Kidney epithelial cell (primary cell): ENCODE data around the gene FAM171A1. TPM values are rescaled to one million over a fixed set of nuclear protein-coding genes. Genes with fewer than 3 reads are reported as not detected.
A peak's percentile ranks its signal among the peaks of the same experiment; 100 is the strongest.

Experiments
- DNase-seq: peaks from one replicate; pipeline ENCODE4 v3.0.0-alpha.2; 2010; ENCODE audit warnings: low read depth
- H3K27me3 ChIP-seq: 2 replicates; pipeline ENCODE4 v1.6.0; 2011; ENCODE audit warnings: low read length; ENCODE audit not compliant: control insufficient read depth, insufficient read depth
- H3K36me3 ChIP-seq: 2 replicates; pipeline ENCODE4 v1.5.1; 2011; ENCODE audit warnings: low read length; ENCODE audit not compliant: control insufficient read depth, insufficient read depth
- H3K4me3 ChIP-seq: 2 replicates; pipeline ENCODE4 v1.5.1; 2011; ENCODE audit warnings: low read depth, mild to moderate bottlenecking, control low read depth, low read length
- total RNA-seq: library from RNA; depleted of rRNA; stranded (reverse); fragments of >200 nt; gene quantifications from 2 replicates; pipeline ENCODE4 v1.2.3, GENCODE V29; 2015
- TF ChIP-seq, protein P1 (sequence below): IDR thresholded peaks from 2 replicates; pipeline ENCODE4 v1.5.1; 2011; ENCODE audit warnings: mild to moderate bottlenecking, moderate library complexity, low read length, control low read depth, inconsistent platforms; ENCODE audit not compliant: insufficient read depth, poor library complexity, severe bottlenecking

FAM171A1 gene
- total RNA-seq, 1 donor from 2014 or later, result 34.0 TPM

DNA sequence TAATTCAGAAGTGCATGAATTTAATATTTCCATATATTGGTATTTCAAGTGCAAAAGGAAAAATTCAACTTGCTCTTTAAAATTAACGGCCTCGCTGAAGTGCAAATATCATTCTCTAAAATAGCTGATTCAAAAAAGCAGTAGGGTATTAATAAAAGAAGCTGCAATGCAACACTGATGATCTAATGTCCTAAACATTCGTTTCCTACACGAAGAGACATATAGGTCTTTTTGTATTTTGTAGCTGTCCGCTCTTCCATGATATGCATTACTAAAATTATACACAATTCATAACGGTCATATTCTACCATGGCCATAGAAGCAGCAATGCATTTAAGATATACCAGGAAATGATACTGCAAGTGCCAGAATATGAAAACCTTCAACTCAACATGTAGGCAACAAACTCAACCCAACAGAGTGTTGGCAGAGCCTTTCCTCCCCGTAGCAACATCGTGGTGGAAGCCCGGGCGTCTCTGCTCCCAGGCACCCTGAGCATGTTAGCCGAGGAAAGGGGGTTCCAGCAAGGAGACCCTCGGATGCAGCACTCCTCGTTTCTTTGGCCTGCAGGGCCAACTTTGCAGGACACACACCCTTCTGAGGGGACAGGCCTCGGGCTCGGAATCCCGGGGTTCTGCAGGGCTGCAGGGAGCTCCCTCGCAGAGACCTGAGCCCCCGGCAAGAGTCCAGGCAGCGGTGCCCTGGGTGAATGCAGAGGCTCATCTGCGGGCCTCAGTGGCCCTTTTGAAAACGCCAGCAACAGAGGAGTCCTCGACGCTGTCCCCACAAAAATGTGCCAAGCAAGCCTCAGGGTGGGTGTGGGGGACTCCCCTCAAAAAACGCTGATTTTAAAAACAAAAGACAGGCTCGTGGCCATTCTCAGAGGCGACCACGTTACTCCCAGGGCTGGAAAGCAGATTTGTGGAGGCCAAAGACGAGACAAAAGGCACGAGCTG, 1.6 kb downstream of the FAM171A1 start:
- Histone ChIP-seq H3K27me3 (no peaks in the 10 kb centered on the region), H3K36me3 (no peaks in the 10 kb centered on the region), H3K4me3 (peak overlapping the region; percentile 79)
- TF ChIP-seq, protein P1, sequence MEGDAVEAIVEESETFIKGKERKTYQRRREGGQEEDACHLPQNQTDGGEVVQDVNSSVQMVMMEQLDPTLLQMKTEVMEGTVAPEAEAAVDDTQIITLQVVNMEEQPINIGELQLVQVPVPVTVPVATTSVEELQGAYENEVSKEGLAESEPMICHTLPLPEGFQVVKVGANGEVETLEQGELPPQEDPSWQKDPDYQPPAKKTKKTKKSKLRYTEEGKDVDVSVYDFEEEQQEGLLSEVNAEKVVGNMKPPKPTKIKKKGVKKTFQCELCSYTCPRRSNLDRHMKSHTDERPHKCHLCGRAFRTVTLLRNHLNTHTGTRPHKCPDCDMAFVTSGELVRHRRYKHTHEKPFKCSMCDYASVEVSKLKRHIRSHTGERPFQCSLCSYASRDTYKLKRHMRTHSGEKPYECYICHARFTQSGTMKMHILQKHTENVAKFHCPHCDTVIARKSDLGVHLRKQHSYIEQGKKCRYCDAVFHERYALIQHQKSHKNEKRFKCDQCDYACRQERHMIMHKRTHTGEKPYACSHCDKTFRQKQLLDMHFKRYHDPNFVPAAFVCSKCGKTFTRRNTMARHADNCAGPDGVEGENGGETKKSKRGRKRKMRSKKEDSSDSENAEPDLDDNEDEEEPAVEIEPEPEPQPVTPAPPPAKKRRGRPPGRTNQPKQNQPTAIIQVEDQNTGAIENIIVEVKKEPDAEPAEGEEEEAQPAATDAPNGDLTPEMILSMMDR, result no peak
- no peak for DNase-seq

DNA sequence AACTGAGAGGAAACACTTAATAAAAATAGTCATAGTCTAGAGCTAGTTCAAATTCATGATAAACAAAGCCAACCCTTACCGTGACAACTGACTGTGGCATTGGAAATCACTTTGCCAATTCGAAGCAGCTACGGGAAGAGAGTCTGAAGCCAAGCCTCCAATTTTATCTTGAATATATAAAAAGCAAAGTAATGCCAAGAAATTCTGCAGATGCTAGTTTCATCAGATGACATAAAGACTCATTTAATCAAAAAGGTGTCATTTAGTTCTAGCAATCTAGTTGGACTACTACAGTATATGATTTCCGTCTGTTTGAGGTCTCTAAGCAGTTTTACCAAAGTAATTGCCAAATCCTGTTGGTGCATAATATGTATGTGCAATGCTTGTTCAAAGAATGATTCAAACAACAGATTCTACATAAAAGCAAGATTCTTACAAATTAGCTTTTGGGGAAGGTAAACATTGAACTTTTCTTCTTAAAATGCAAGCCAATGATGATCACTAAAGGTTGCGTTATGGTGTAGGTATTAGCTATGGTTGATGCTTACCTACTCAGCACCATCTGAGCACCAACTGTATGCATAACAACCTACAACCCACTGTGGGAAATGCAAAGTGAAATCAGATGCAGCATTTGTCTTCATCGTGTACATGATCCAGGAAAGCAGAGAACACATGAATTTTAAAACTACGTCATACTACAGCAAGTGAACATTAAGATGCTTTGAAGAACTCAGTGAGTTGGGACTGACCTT, 2.8 kb downstream of the FAM171A1 start:
- TF ChIP-seq, protein P1, result no peak
- Histone ChIP-seq H3K4me3 (no peak overlapping the region), H3K27me3 (no peaks in the 10 kb centered on the region), H3K36me3 (no peaks in the 10 kb centered on the region)
- DNase-seq, result no peak

DNA sequence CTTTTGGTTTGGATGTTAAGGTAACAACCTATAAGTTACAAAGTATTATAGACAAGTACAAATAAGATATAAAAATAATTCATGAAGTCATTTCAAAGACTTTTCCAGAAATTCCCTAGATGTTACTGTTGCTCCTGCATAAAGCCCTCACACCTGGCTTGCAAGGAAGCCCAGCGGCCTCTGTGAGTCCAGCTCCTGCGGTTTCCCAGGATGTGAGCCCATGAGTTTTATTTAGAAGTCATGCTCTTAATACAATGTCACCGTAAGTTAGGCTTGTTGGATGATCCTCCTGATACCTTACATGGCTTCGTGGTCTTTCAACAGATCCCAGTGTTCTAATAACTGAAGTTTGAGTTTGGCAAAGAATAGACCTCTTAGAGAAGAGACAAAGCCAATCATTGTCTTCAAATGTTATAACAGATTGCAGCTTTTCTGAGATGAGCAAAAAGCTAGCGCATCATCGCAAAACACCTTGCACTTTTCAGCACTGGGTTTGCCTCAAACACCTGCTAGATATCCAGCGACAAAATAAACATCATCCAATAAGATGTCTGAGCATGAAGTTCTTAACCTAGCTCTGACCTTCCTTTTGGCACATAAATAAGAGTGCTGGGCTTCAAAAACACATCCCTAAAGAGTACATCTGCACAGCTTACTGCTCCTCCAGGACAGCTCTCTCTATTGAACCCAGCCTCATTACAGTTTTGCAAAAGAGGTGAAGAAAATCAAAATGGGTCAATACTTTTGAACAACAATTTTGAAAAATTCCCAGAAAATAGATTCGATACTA, 3.6 kb downstream of the FAM171A1 start:
- TF ChIP-seq, protein P1, result no peak
- H3K4me3 ChIP-seq, result no peak overlapping the region
- DNase-seq, result no peak
- no peaks in the 10 kb centered on the region for H3K27me3 ChIP-seq
- H3K36me3 ChIP-seq, result no peaks in the 10 kb centered on the region

DNA sequence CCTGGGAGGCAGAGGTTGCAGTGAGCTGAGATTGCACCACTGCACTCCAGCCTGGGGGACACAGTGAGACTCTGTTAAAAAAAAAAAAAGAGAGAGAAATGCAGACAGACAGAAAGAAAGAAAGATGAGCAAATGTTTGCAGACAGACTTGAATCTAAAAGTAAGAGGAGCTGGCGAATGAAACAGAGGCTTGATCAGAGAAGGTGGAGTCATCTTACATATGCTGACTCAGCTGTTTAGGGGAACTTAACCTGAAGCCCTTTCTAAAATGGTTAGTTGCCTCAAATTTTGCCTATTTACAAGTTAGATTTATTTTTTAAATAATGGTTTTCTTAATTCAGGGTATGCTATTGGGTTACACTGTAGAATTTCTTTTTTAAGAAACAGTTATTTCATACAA, 5.4 kb downstream of the FAM171A1 start:
- DNase-seq, result no peak
- TF ChIP-seq, protein P1, result no peak
- no peaks in the 10 kb centered on the region for H3K36me3 ChIP-seq
- no peaks in the 10 kb centered on the region for H3K27me3 ChIP-seq
- no peak overlapping the region for H3K4me3 ChIP-seq

DNA sequence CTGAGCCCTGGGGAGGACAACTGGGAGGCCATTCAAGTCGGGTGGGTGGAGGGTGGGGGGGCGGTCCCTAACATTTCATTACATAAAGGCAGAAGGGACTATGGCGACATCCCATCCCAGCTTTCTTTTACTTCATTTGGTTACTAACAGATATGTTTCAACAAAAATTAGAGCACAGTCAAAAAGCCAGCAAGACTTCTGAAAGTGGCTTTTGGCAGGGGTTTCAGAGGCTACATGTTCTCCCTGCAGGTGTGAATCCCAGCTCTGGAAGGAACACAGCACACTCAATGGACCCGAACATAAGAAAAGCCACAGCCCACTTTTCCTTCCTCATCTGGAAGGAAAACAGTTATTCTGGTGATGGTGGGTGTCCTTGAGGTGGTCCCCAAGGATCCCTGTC, 7.1 kb downstream of the FAM171A1 start:
- no peak for DNase-seq
- Histone ChIP-seq H3K36me3 (no peaks in the 10 kb centered on the region), H3K27me3 (no peaks in the 10 kb centered on the region), H3K4me3 (no peak overlapping the region)
- TF ChIP-seq, protein P1, result no peak
